Astrocyte (in vitro differentiated cells and primary cell): ENCODE results near the gene RAB11FIP3.

Source experiments
- CTCF ChIP-seq: IDR thresholded peaks from 2 replicates; pipeline ENCODE4 v1.5.1; 2011; ENCODE audit warnings: low read depth, mild to moderate bottlenecking, inconsistent platforms, low read length, moderate library complexity; ENCODE audit not compliant: insufficient read depth
- EZH2 ChIP-seq: IDR thresholded peaks from 2 replicates; pipeline ENCODE4 v1.6.1; 2012; ENCODE audit warnings: mild to moderate bottlenecking, low read length, inconsistent platforms; ENCODE audit not compliant: insufficient read depth

DNA sequence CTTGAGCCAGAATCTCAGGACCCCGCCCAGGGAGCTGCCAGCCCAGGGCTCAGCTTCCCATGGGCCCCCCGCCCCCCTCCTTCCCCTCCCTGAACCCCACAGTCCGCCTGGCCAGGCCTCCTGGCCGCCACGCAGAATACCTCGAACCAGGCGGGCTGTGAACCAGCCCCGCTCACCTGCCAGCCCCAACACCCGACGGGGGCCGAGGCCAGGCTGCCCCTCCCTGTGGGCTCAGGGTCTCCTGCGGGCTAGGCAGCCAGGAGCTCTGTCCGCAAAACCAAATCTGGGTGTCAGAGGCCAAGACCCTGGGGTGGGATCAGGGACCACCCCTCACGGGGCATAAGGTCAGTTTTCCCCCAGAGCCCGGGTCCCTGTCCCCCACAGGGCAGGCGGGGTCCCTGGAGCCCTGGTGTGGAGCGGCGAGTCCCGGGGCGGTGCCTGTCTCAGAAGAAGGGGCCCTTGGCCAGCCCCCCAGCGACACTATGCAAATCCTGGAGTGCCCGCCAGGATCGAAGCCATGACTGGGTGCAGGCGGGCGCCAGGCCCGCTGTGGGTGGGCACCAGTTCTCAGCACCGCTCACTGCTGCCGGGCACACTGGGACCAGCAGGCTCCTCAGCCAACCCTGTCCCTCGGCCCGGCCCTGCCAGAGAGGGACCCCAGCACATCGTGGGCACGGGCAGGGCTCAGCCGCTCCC is 128.3 kb downstream of the RAB11FIP3 start:
- TF ChIP-seq CTCF (no peak), EZH2 (no peak)
